WERI-Rb-1 (cell line): ENCODE measurements around the gene ZNF407.

Experiments used
- DNase-seq: peaks from one replicate; pipeline ENCODE4 v3.0.0-alpha.2; 2020
- H3K27ac ChIP-seq: fragments of 250-450 bp; sonication (Bioruptor Pico); 2 replicates; pipeline ENCODE4 v1.5.1; 2020; ENCODE audit warnings: mild to moderate bottlenecking, moderate library complexity
- H3K27me3 ChIP-seq: fragments of 250-450 bp; sonication (Bioruptor Pico); 2 replicates; pipeline ENCODE4 v1.5.1; 2021; ENCODE audit warnings: mild to moderate bottlenecking, low read depth, moderate library complexity; ENCODE audit not compliant: insufficient read depth, severe bottlenecking
- H3K36me3 ChIP-seq: fragments of 250-450 bp; sonication (Bioruptor Pico); 2 replicates; pipeline ENCODE4 v1.5.1; 2020; ENCODE audit warnings: mild to moderate bottlenecking, moderate library complexity
- H3K4me3 ChIP-seq: 2 replicates; pipeline ENCODE4 v1.5.1; 2011; ENCODE audit warnings: low read depth, mild to moderate bottlenecking, control low read depth, low read length
- H3K9me3 ChIP-seq: fragments of 250-450 bp; sonication (Bioruptor Pico); 2 replicates; pipeline ENCODE4 v1.5.1; 2021; ENCODE audit warnings: mild to moderate bottlenecking, moderate library complexity; ENCODE audit not compliant: severe bottlenecking
- TF ChIP-seq, protein P1 (sequence below): IDR thresholded peaks from 2 replicates; pipeline ENCODE4 v1.5.1; 2011; ENCODE audit warnings: low read depth, mild to moderate bottlenecking, control low read depth, inconsistent platforms, low read length

The ZNF407 gene

DNA sequence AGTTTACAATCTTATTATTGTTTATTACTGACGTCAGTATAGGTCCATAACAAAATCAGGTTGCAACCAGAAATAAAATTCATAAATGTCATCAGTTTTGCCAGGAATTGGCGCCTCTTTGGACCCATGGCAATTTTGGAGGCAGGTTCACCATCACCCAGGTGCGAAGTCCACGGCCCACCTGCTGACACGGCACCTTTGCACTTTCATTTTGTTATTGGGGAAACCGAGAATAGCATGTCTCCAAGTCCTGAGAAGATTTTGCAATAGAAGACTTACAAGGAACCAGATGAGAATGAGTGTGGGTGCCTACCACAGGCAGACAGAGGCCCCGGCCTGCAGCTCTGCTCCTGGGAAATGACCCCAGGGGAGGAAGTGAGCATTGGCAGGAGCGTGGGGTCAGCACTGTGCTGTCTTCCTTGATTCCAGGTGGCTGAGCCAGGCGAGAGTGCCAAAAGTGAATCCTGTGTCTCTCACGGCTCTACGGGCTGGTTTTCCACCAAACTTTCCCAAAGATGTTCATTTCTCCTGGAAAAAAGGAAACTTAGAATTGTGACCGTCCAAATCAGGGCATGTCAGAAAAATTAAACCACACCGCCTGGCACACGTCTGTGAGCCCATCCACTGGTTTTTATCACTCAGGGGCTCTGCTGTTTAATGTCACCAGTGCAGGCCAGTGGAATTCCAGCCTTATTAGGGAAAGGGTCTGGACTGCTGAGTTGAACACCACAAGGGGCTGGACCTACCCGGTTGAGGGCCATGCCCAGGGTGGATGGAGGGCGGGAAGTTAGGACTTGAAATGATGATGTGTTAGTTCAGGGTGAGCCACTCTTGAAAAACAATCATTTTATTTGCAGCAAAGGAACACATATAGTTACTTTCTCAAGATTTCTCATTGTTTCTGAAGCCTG lies 514.8 kb downstream of the ZNF407 start:
- H3K36me3 ChIP-seq, result no peaks in the 10 kb centered on the region
- H3K27me3 ChIP-seq, result no peaks in the 10 kb centered on the region
- H3K9me3 ChIP-seq, result no peaks in the 10 kb centered on the region
- H3K4me3 ChIP-seq, result no peak overlapping the region
- no peak for DNase-seq
- TF ChIP-seq, protein P1, sequence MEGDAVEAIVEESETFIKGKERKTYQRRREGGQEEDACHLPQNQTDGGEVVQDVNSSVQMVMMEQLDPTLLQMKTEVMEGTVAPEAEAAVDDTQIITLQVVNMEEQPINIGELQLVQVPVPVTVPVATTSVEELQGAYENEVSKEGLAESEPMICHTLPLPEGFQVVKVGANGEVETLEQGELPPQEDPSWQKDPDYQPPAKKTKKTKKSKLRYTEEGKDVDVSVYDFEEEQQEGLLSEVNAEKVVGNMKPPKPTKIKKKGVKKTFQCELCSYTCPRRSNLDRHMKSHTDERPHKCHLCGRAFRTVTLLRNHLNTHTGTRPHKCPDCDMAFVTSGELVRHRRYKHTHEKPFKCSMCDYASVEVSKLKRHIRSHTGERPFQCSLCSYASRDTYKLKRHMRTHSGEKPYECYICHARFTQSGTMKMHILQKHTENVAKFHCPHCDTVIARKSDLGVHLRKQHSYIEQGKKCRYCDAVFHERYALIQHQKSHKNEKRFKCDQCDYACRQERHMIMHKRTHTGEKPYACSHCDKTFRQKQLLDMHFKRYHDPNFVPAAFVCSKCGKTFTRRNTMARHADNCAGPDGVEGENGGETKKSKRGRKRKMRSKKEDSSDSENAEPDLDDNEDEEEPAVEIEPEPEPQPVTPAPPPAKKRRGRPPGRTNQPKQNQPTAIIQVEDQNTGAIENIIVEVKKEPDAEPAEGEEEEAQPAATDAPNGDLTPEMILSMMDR, result no peak
- no peak overlapping the region for H3K27ac ChIP-seq

DNA sequence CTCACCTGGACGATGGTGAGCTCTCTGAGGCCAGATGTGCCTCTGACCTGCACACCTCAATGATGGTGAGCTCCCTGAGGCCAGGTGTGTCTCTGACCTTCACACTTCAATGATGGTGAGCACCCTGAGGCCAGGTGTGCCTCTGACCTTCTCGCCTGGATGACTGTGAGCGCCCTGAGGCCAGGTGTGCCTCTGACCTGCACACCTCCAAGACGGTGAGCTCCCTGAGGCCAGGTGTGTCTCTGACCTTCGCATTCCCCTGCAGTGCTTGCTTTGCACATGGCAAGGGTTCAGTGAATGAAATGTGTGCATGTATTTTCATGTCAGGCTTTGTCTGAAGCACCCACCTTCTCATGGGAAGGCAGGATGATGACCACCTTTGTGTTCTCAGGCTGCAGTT lies 515.8 kb downstream of the ZNF407 start:
- H3K27ac ChIP-seq, result no peak overlapping the region
- H3K27me3 ChIP-seq, result no peaks in the 10 kb centered on the region
- H3K9me3 ChIP-seq, result no peaks in the 10 kb centered on the region
- H3K36me3 ChIP-seq, result no peaks in the 10 kb centered on the region
- DNase-seq, result no peak
- no peak overlapping the region for H3K4me3 ChIP-seq
- TF ChIP-seq, protein P1, result no peak

DNA sequence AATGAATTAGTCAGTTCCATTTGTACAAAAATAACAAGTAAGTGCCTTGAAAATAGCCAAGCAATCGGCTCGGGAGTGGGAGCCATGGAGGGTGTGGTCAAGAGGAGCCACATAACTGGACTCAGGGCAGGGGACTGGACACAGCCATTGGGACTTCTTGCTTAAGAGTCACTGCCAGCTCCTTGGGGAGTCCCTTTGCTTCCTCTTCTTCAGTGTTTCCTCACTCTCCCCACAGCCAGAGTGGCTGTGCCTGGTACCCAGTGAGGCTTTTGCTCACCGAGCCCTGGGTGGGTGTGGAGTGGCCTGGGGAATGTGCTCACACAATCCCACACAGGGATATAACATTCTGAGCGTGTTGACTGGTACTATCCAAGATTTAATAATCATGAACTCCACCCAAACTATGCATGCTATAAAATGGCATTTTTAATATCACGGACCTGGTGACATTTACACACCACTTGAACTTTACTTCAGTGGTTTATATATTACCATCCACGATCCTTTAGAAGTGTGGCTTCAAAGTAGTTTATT lies 516.6 kb downstream of the ZNF407 start:
- no peak for DNase-seq
- Histone ChIP-seq H3K36me3 (no peaks in the 10 kb centered on the region), H3K27ac (no peak overlapping the region), H3K9me3 (no peaks in the 10 kb centered on the region), H3K27me3 (no peaks in the 10 kb centered on the region), H3K4me3 (no peak overlapping the region)
- TF ChIP-seq, protein P1, result no peak
